Measurements from ENCODE around the gene KSR2. TPM values are rescaled to one million over a fixed set of nuclear protein-coding genes. Genes with fewer than 3 reads are reported as not detected.

Gene KSR2
- total RNA-seq, 1 donor from 2014 or later = 0.47 TPM

- Mint-ChIP-seq H3K9me3 (ENCODE audit: unreplicated experiment) (peaks cover 2% of the 10 kb centered on the region), H3K4me1 (ENCODE audit: low read depth, unreplicated experiment) (peaks cover 12% of the 10 kb centered on the region), H3K27me3 (ENCODE audit: unreplicated experiment) (peaks cover 2% of the 10 kb centered on the region), H3K4me3 (ENCODE audit: unreplicated experiment) (no peak overlapping the region), H3K36me3 (ENCODE audit: unreplicated experiment) (no peaks in the 10 kb centered on the region), H3K27ac (ENCODE audit: unreplicated experiment) (no peak overlapping the region)
- DNase-seq = no peak
- TF ChIP-seq CTCF (IDR thresholded peaks at IDR 0.05; ENCODE audit: partially characterized antibody, unreplicated experiment) = no peak
Measured at GRCh38 chr12:117582135-117582784, 386.5 kb downstream of the KSR2 start.

GRCh38 chr12:117580718-117581062 is 388.1 kb downstream of the KSR2 start:
- peak; percentile 71 for DNase-seq
- no peak for TF ChIP-seq CTCF (IDR thresholded peaks at IDR 0.05; ENCODE audit: partially characterized antibody, unreplicated experiment)
- H3K36me3 Mint-ChIP-seq (ENCODE audit: unreplicated experiment) = no peaks in the 10 kb centered on the region
- H3K4me1 Mint-ChIP-seq (ENCODE audit: low read depth, unreplicated experiment) = peaks cover 12% of the 10 kb centered on the region
- no peak overlapping the region for H3K4me3 Mint-ChIP-seq (ENCODE audit: unreplicated experiment)
- peaks cover 2% of the 10 kb centered on the region for H3K27me3 Mint-ChIP-seq (ENCODE audit: unreplicated experiment)
- no peaks in the 10 kb centered on the region for H3K9me3 Mint-ChIP-seq (ENCODE audit: unreplicated experiment)
- H3K27ac Mint-ChIP-seq (ENCODE audit: unreplicated experiment) = no peak overlapping the region

- Mint-ChIP-seq H3K27ac (ENCODE audit: unreplicated experiment) (no peak overlapping the region), H3K27me3 (ENCODE audit: unreplicated experiment) (peaks cover 2% of the 10 kb centered on the region)
- TF ChIP-seq CTCF (IDR thresholded peaks at IDR 0.05; ENCODE audit: partially characterized antibody, unreplicated experiment) = no peak
Measured at GRCh38 chr12:117580015-117580717, 388.6 kb downstream of the KSR2 start.

GRCh38 chr12:117577122-117577657 is 391.6 kb downstream of the KSR2 start:
- DNase-seq = no peak
- H3K27ac Mint-ChIP-seq (ENCODE audit: unreplicated experiment) = no peak overlapping the region
- no peaks in the 10 kb centered on the region for H3K9me3 Mint-ChIP-seq (ENCODE audit: unreplicated experiment)
- no peak overlapping the region for H3K4me3 Mint-ChIP-seq (ENCODE audit: unreplicated experiment)
- peaks cover 2% of the 10 kb centered on the region for H3K27me3 Mint-ChIP-seq (ENCODE audit: unreplicated experiment)
- no peak for TF ChIP-seq CTCF (IDR thresholded peaks at IDR 0.05; ENCODE audit: partially characterized antibody, unreplicated experiment)
- H3K36me3 Mint-ChIP-seq (ENCODE audit: unreplicated experiment) = no peaks in the 10 kb centered on the region
- peaks cover 6% of the 10 kb centered on the region for H3K4me1 Mint-ChIP-seq (ENCODE audit: low read depth, unreplicated experiment)

More at GRCh38 chr12:117580015-117580717, 388.6 kb downstream of the KSR2 start:
- peaks cover 12% of the 10 kb centered on the region for H3K4me1 Mint-ChIP-seq (ENCODE audit: low read depth, unreplicated experiment)
- no peaks in the 10 kb centered on the region for H3K36me3 Mint-ChIP-seq (ENCODE audit: unreplicated experiment)
- H3K9me3 Mint-ChIP-seq (ENCODE audit: unreplicated experiment) = no peaks in the 10 kb centered on the region
- DNase-seq = no peak
- H3K4me3 Mint-ChIP-seq (ENCODE audit: unreplicated experiment) = no peak overlapping the region

GRCh38 chr12:117576053-117576452 is 392.7 kb downstream of the KSR2 start:
- peaks cover 5% of the 10 kb centered on the region for H3K4me1 Mint-ChIP-seq (ENCODE audit: low read depth, unreplicated experiment)
- no peak overlapping the region for H3K4me3 Mint-ChIP-seq (ENCODE audit: unreplicated experiment)
- no peak overlapping the region for H3K27ac Mint-ChIP-seq (ENCODE audit: unreplicated experiment)
- no peak for DNase-seq
- no peak for TF ChIP-seq CTCF (IDR thresholded peaks at IDR 0.05; ENCODE audit: partially characterized antibody, unreplicated experiment)
- no peaks in the 10 kb centered on the region for H3K36me3 Mint-ChIP-seq (ENCODE audit: unreplicated experiment)
- no peaks in the 10 kb centered on the region for H3K9me3 Mint-ChIP-seq (ENCODE audit: unreplicated experiment)
- H3K27me3 Mint-ChIP-seq (ENCODE audit: unreplicated experiment) = peaks cover 1% of the 10 kb centered on the region
